SK-N-MC (cell line): ENCODE data around the gene ATP6V0E1.

Experiments used
- EZH2 ChIP-seq: fragments of 200-600 bp; sonication (generic); IDR thresholded peaks from one replicate; pipeline ENCODE4 v1.6.1; 2017; ENCODE audit warnings: antibody characterized with exemption
- FOXP2 ChIP-seq: optimal IDR thresholded peaks from 2 replicates; pipeline ENCODE3; 2011; ENCODE audit warnings: mild to moderate bottlenecking, moderate library complexity; ENCODE audit not compliant: insufficient read depth; ENCODE audit errors: extremely low read length, control extremely low read depth
- POLR2AphosphoS5 ChIP-seq: IDR thresholded peaks from 2 replicates; pipeline ENCODE4 v1.6.1; 2012; ENCODE audit warnings: mild to moderate bottlenecking, low read depth, low read length, borderline replicate concordance

GRCh38 chr5:173032730-173033129, 49.2 kb downstream of the ATP6V0E1 start:
- TF ChIP-seq POLR2AphosphoS5 (no peak), EZH2 (no peak), FOXP2 (no peak)
